Forelimb muscle (tissue), 1 donor: ENCODE results near the gene CDAN1. TPM values are rescaled to one million over a fixed set of nuclear protein-coding genes. Genes with fewer than 3 reads are reported as not detected.
"Not testable (repeated sequence)": the region's sequence is repeated elsewhere in the genome, so short reads cannot be mapped to it uniquely, and the experiment has no call there.

ENCODE experiments used
- DNase-seq: peaks from one replicate; pipeline ENCODE4 v3.0.0-alpha.2; 2013; ENCODE audit warnings: low read depth
- polyA plus RNA-seq: library from polyadenylated mRNA; unstranded; fragments of 120-200 nt; gene quantifications from one replicate; pipeline ENCODE4 v1.2.1, GENCODE V29; 2013; ENCODE audit not compliant: insufficient read length

CDAN1 gene
- 16.0 TPM for polyA plus RNA-seq

- peak; percentile 46 for DNase-seq
Measured at GRCh38 chr15:42736793-42737528, at the start of gene CDAN1. Gene CDAN1, minus strand, starts transcription at chr15:42737128. Its CDS starts 26 bp downstream, at chr15:42737102.

GRCh38 chr15:42785569-42785968 is 48.6 kb upstream of the CDAN1 start:
- no peak for DNase-seq

- no peak for DNase-seq
Measured at GRCh38 chr15:42784705-42785104, 47.8 kb upstream of the CDAN1 start.

GRCh38 chr15:42782716-42783115 is 45.8 kb upstream of the CDAN1 start:
- no peak for DNase-seq

- DNase-seq = no peak
Measured at GRCh38 chr15:42775416-42775815, 38.5 kb upstream of the CDAN1 start.

GRCh38 chr15:42772901-42773300 is 36.0 kb upstream of the CDAN1 start:
- DNase-seq = no peak

- DNase-seq = peak; percentile 14
Measured at GRCh38 chr15:42772144-42772543, 35.2 kb upstream of the CDAN1 start.

GRCh38 chr15:42766109-42766508 is 29.2 kb upstream of the CDAN1 start:
- not testable (repeated sequence) for DNase-seq

- not testable (repeated sequence) for DNase-seq
Measured at GRCh38 chr15:42764154-42764731, 27.3 kb upstream of the CDAN1 start.

- DNase-seq = not testable (repeated sequence)
Measured at GRCh38 chr15:42761813-42762212, 24.9 kb upstream of the CDAN1 start.

- no peak for DNase-seq
Measured at GRCh38 chr15:42760759-42761158, 23.8 kb upstream of the CDAN1 start.

GRCh38 chr15:42759093-42759492 is 22.2 kb upstream of the CDAN1 start:
- no peak for DNase-seq

- no peak for DNase-seq
Measured at GRCh38 chr15:42750306-42750705, 13.4 kb upstream of the CDAN1 start.

GRCh38 chr15:42749266-42749665 is 12.3 kb upstream of the CDAN1 start:
- DNase-seq = no peak

- no peak for DNase-seq
Measured at GRCh38 chr15:42744195-42744594, 7.3 kb upstream of the CDAN1 start.

GRCh38 chr15:42742149-42742548 is 5.2 kb upstream of the CDAN1 start:
- DNase-seq = no peak

- no peak for DNase-seq
Measured at GRCh38 chr15:42741710-42742109, 4.8 kb upstream of the CDAN1 start.

GRCh38 chr15:42737529-42738328 is 801 bp upstream of the CDAN1 start:
- DNase-seq = no peak

- no peak for DNase-seq
Measured at GRCh38 chr15:42736178-42736792, 643 bp downstream of the CDAN1 start.

- no peak for DNase-seq
Measured at GRCh38 chr15:42735382-42736165, 1.4 kb downstream of the CDAN1 start.

GRCh38 chr15:42734076-42734672 is 2.8 kb downstream of the CDAN1 start:
- DNase-seq = no peak
